HG02642 (cell line): ENCODE measurements around the gene LDLRAD3.

Experiments used
- ATAC-seq: cut with Tn5 transposase; IDR thresholded peaks from one replicate; pipeline ENCODE4 v1.9.1; 2021; ENCODE audit warnings: mild to moderate bottlenecking; ENCODE audit not compliant: unreplicated experiment, poor library complexity

Gene LDLRAD3

DNA sequence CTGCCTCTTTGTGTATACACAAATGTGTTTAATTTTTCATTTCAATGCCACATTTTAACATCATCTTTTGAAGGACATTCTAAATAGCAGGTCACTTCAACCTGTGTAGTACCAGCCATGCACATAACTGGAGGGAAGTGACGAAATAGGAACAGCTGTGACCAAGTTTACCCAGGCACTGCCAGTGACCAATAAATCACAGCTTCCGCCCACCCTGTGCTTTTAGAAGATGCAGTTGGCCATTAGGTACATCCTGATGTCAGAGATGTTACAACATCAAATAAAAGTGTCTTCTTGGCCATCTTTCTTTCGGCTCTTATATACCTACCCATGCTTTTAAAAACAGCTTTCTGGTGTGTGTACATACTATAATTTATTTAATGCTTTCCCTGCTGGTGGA lies 7.8 kb downstream of the LDLRAD3 start:
- no peak for ATAC-seq

DNA sequence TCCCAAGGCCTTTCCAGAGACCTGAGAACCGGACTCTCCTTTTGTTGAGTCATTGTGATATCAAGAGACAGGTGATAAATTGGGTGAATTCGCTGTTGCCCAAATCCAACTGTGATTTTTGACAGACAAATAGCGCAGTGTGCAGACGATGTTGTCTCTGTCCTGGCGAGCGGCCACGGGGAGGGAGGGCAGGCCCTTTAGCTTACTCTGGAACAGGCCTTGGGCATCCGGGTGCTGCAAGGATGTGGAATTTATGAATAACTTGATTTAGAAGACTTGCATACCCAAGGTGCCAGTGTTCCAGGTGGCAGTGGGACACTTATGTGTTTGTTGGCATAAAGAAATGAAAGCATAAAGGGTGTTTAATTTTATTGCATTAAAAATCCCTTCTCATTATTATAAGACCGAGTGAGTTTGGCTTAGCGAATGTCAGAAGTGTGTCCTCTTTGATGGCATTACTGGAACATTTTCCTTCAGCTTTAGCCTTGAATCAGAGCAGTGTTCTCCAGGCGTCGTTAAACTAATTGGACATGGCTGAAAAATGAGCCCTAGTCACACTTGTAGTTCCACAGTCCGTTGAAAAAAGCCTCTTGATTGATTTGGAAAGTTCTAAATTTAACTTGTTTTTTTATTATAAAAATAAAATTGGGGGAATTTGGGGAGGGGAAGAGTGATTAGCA lies 9.4 kb downstream of the LDLRAD3 start:
- no peak for ATAC-seq

DNA sequence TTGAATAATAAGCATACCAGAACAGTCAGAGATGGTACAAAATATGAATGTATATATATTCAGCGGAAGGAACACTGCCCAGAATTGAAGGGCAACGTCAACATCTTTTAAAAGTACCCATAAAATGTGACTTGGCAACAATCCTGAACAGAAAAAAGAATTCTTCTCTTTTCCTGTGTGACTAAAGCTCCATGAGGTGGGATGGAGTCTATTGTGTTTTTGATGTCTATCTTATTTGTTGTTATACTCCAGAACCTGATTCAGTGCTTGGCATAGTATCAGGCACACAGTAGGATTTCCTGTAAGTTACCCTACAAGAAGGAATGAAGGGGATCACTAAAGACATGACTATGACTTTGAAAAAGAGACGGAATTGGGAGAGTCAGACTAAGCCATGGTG lies 10.3 kb downstream of the LDLRAD3 start:
- ATAC-seq, result no peak

DNA sequence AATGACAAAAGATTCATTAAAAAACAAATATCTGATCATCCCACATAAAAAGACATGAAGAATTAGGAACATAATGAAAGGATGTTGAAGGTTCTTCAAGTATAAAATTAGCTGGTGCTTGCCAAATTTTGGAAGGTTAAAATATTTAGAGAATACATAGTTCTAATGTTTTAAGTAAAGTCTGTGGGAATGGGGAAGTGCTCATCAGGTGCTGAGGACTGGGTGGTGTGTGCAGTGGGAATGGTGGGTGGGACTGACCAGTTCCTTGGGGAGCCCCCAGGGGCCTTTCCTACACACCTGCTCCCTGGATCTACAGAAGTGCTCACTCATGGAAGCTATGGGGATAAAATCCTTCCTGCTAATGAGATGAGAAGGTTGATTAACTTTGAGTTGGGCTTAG lies 11.8 kb downstream of the LDLRAD3 start:
- ATAC-seq, result no peak

DNA sequence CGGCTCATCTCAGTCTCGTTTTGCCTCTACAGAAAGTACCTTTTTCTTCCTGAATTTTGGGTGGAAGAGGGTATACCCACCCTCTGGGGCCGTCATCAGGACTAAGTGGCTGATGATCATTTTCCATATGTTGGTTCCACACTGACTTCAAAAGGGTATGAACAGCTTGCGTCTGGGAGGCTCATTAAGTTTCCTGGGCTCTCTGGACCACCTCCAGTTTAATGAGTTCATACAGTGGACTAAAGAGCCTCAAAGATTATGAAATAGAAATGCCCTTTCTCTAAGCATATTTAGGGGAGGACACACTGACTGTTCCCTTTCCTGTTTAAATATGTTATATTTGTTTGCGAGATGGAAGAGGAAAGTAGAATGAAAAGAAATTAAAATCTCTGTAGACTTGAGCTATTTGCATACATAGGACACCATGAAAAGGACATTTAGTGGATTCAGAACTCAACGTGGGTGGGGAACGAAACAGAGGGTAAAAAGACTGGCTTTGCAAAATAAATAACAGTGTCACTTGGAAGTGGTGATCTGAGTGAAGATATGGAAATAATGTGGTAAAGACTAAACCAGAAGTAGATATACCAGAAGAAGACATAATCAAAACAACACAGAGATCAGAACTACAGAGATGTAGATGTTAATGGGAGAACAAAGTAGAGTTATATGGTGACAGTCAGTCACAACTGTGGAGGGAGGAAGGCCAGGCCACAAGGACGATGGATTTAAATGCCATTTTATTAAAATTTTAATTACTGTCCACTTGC lies 18.7 kb downstream of the LDLRAD3 start:
- ATAC-seq, result no peak

DNA sequence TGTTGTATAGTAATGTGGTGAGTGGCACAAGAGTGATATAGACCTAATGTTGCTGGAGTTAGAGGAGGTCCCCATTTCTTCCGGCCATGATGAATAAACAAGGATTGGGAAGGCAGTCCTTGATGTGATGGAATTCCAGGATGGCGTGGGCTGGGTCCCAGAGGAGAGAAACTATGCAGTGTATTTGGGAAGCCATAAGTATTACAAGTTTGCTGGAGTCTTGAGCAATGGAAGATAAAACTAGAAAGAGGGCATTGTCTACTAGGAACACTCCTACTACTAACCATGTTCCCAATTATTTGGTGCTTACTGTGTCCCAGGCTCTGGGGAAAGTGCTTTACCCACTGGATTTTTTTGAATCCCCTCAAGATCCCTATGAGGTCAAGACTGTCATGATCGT lies 20.0 kb downstream of the LDLRAD3 start:
- ATAC-seq, result no peak

DNA sequence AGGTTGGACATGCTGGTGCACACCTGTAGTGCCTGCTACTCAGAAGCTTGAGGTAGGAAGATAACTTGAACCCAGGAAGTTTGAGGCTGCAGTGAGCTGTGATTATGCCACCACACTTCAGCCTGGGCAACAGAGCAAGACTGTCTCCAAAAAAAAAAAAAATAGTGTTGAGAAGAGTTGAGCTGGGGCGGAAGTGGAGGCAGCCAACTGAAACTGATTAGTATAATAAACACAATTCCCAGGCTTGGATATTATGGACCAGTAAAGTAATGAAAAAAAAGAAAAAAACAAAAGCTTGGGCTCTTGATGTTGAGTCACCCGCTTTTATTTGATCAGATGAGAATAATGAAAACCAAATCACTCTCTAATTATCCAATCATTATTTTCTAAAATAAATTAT lies 21.0 kb downstream of the LDLRAD3 start:
- no peak for ATAC-seq

DNA sequence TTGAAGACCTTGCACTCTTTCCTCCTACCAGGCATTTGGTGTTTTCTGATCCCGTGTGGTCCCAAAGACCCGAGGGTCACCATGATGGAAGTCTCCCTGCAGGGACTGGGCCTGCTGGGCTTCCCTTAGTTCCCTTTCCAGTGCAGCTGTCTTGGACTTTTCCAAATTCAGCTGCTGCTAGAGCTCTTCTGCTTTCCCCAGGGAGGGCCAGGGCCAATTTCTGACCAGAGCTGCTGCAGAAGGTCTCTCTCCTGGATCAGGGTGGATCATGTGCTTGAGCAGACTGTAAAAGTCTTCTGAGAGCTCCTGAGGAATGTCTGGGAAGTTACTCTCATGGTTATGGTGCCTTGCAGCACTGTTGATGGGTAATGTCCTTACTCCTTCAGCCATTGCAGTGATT lies 23.2 kb downstream of the LDLRAD3 start:
- no peak for ATAC-seq

DNA sequence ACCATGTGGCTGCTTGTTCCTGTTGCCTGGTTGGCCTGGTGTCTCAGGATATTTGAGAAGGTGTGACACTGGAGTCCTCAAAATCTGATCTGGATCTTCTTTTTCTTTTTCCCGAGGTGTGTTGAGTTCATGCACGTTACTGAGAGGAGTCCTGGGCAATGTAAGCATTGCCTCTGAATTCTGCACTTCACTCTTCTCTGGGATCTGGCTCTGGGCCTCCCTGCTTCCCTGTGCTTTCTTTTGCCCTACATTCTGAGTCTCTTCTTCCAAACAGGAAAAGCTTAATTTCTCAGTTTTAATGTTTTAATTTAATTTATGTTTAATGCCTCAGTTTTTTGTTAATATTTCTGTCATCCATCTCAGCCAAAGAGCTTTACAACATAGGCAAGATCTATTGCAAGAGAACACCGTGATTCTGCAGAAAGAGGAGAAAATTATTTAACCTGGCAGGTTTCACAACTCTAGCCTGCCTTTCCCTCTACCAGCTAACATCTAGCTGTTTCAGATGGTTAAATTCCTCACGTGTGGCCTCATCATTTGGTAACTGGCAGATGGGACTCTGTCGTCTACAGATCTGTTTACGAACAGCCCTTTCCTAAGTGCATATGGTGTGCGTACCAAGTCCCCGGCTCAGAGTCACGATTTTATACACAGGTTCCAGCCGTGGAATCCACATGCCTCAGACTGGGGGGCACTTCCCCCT lies 24.7 kb downstream of the LDLRAD3 start:
- ATAC-seq, result no peak

DNA sequence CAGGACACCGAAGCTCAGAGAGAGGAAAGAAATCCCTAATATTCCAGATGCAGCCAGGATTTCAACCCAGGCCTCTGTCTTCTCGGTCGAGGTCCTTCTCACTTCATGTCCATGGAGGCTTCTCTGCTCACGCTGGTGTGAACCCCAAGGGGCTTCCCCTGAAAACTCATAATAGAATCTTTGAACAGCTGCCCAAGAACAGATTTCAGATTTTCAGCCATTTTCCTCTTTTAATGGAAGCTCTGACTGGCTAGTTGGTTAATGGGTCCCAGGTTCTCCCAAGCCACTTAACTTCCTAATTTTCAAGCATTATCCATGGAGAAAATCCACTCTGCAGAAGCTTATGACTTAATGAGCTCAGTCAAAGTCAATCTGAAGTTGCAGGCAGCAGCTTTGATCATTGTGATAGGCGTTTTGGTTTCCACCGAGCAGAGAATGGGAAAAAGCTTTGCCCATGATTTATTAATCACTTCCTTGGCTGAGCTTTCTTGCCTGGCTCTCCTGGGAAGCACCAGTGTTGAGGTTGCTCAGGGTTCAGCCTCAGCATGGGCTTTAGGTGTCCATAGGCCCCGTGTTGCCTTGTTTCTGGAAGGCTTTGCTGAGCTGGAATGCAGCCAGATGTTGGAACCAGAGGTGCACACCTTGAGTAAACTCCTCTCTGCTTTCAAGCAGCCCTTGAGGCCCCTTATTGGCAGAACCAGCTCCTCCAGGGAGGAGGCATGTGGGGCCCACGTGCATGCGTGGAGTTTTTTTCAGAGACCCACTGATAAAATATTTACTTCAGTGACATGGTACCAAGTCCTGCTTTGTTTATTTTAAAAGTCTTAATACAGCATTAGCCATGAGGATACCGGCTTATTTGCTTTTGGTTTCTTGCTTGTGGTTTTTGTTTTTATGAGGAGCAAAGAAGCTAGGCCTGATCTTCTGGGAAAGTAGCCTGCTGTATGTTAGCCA lies 25.5 kb downstream of the LDLRAD3 start:
- ATAC-seq, result no peak

DNA sequence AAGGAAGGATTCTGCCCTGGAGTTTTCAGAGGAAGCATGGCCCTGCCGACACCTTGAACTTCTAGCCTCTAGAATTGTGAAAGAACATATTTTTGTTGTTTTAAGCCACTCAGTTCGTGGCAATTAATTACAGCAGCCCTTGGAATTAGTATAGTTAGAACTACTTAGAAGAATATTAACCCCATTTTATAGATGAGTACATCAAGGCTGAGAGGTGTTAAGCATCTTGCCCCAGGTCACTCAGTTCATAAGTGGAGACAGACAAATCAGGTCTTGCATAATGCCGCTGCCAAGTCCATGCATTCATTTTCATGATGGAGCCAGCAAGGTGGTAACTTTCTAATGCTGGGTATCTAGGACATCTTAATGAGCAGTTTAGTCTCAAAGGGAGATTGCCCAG lies 26.6 kb downstream of the LDLRAD3 start:
- ATAC-seq, result no peak

DNA sequence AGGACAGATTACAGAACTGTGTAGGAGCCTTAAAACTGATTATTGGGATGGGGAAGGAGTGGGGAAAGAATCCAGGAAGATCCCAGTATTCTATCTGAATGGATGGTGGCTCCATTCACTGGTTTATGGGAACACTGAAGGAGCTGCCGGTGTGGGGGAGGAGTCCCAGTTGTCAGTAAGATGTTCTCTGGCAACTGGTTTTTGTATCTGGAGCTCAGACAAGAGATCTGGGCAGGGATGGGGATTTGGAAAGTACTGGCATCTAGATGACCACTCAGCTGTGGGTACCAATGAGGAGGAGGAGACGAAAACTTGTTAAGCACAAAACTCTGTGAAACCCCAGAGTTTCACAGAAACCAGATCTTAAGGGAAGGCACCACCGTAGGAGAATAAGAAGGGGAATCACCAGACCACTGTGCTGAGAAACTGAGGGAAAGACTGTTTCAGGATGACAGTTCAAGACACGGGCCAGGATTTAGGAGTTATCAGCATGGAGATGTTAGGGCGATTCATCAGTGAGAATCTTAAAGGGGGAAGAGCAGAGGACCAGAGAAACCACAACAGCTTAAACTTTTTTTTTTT lies 28.1 kb downstream of the LDLRAD3 start:
- ATAC-seq, result no peak

DNA sequence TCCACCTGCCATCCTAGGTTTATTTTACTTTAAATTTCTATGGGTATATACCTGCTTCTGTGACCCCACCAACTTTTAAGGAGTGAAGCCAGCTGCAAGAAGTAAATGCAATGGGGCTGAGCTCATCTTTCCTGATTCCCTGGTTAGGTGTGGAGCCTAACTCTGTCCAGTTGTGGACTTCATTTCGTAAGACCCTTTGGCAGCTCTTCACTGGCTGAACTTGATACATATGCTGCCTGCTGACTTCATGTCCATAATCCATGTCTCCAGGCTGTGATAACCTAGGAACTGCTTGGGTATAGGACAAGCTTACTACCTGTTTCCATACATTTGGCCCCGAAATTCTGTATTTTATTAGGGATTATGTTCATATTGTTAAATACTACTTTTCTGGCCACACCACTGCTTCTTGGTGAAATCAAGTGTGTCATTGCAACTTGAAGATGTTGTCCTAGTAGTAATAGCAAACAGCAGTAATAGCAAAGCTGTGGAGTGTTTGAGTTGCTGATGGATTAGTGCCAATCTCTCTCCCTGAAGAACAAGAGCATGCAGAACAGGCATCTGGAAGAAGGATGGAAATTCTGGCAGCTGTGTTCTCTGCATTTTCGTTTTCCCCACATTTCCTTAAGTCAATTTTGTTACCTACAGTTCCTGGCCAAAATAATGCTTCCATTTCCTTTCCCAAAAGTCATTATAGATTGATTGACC lies 31.2 kb downstream of the LDLRAD3 start:
- ATAC-seq, result no peak

DNA sequence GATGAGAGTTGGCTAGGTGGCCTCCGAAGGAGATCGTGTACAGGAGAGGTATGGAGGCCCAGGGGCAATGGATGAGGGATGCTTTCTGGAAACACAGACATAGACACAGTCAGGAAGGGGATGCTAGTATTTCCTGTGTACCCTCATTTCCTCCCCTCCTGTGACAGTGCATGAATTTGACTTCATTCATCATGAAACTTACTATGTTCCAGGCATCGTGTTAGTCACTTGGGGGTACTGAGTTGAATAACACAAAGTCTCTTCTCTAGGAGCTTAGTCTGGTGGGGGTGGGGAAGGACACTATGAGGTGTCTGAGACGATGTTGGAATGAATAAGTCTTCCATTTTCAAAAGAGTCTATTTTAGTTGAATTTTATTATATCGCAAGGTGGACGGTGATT lies 32.6 kb downstream of the LDLRAD3 start:
- ATAC-seq, result no peak

DNA sequence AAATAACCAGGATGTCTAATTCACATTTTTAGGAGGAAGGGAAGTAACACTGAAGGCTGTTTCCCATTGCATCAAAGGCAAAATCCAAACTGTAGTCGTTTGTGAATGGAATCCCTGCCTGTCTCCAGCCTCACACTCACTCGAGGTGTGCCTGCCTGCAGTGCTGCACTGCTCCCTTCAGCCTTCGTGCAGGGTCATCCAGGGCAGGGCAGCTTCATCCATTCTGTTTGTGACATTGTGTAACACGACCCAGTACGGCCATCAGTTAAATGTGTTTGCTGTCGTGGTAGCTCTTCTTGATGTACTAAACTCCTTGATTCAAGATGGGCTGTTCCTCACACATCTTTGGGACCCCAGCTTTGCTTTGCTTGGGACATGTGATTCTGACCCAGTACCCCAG lies 34.3 kb downstream of the LDLRAD3 start:
- ATAC-seq, result no peak

DNA sequence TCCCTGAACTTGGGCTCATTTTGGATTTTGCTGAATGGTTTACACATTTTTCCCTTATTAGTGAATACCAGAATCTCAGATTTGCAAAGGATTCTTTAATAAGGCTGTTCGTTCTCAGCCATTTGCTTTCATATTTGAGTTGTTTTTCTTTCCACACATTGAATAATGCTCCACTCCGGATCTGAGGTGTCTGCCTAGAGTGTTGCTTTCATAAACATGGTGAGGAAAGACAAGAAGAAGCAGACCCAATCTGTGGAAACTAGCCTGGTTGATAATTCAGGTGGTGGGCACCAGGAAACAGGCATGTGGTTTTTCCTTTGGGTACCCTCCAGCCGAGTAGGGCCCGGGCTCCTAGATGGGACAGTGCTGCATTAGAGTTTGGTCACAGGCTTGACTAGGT lies 35.0 kb downstream of the LDLRAD3 start:
- ATAC-seq, result no peak

DNA sequence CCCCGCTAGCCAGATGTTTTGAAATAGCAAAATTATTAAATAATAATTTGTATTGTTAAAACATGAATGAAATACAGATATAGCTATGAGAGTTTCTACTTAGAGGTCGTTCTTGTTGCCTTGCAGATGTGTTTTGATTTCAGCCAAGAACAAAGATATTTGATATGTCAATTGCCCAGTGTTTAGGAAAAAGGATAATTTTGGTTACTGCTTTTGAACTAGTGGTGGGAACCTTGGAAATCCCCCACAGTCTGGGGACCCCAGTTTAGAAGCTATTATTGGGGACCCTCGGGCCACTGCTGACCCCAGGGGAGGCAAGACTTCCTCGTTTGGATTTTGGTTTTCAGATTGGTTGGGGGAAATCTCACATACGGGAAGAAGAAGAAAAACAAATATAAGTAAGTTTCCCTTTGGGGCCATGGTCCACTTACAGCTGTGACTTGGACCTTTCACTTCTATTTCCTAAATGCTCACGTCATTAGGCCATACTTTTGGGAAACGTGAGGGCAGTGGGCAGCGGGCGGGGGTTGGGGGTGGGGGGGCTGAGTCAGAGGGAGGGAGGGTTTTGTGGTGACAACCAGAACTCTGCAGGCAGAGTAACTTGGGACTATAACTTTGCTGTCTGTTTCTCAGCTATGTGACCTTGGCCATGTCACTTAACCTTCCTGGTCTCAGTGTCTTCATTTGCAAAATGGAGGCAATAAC lies 37.0 kb downstream of the LDLRAD3 start:
- ATAC-seq, result no peak

DNA sequence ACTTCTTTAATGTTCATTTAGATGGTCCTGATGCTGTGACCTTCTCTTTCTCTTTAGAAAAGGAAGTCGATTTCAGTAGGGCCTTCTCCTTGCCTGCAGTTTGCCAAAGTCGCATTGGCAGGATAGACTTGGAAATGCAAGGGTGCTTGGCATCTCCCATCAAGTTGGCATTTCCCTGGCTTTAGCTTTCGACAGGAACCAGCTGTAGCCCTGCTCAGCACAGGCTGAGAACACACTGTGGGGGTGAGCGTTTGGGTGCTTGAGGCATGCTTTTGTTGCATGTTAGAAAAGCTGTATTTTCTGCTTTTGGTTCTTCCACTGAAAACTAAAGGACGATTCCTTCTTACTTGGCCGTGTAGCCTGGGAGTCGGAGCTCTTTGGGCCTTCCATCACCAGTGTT lies 37.7 kb downstream of the LDLRAD3 start:
- ATAC-seq, result no peak

DNA sequence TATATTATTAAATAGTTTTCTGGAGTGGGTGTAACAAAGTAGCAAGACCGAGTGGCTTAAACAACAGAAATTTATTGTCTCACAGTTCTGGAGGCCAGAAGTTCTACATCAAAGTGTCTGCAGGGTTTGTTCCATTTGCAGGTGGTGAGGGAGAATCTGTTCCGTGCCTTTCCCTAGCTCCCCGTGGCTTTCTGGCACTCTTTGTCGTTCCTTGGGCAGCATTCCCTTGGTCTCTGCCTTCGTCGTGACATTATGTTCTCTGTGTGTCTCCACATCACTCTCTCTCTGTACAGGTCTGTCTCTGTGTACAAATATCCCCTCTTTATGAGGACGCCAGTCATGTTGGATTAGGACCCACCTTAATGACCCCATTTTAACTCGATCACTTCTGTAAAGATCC lies 38.2 kb downstream of the LDLRAD3 start:
- no peak for ATAC-seq
